Measurements from ENCODE around the gene NPL.

The NPL gene

GRCh38 chr1:182766050-182766449 lies 23.5 kb upstream of the NPL start:
- H3K27ac ChIP-seq (replicated peaks), result no peak overlapping the region
- H3K4me3 ChIP-seq (replicated peaks; ENCODE audit: insufficient read depth, low read length), result no peak overlapping the region
- no peaks in the 10 kb centered on the region for H3K27me3 ChIP-seq (ENCODE audit: insufficient read depth, poor library complexity, severe bottlenecking)
- no peak for DNase-seq (ENCODE audit: low read depth in 1 of 2, low spot score in 1 of 2)
- TF ChIP-seq GABPA (IDR thresholded peaks at IDR 0.05; ENCODE audit: low read depth) (no peak), POLR2AphosphoS5 (IDR thresholded peaks at IDR 0.05; ENCODE audit: low read depth) (no peak), CTCF (IDR thresholded peaks at IDR 0.05; ENCODE audit: insufficient read depth, low read length) (no peak), SPI1 (IDR thresholded peaks at IDR 0.05; ENCODE audit: borderline replicate concordance, low read depth) (no peak), REST (IDR thresholded peaks at IDR 0.05; ENCODE audit: insufficient replicate concordance, low read depth) (no peak)

- no peak for DNase-seq (ENCODE audit: low read depth in 1 of 2, low spot score in 1 of 2)
- H3K27me3 ChIP-seq (ENCODE audit: insufficient read depth, poor library complexity, severe bottlenecking), result no peaks in the 10 kb centered on the region
- H3K27ac ChIP-seq (replicated peaks), result no peak overlapping the region
- peak; percentile 40 for TF ChIP-seq REST (IDR thresholded peaks at IDR 0.05; ENCODE audit: insufficient replicate concordance, low read depth)
- no peak for TF ChIP-seq CTCF (IDR thresholded peaks at IDR 0.05; ENCODE audit: insufficient read depth, low read length)
- H3K4me3 ChIP-seq (replicated peaks; ENCODE audit: insufficient read depth, low read length), result no peak overlapping the region
Observed at GRCh38 chr1:182766881-182767645, 22.5 kb upstream of the NPL start.

- Histone ChIP-seq H3K4me3 (replicated peaks; ENCODE audit: insufficient read depth, low read length) (no peak overlapping the region), H3K27ac (replicated peaks) (no peak overlapping the region), H3K27me3 (ENCODE audit: insufficient read depth, poor library complexity, severe bottlenecking) (no peaks in the 10 kb centered on the region)
- TF ChIP-seq SPI1 (IDR thresholded peaks at IDR 0.05; ENCODE audit: borderline replicate concordance, low read depth) (no peak), CTCF (IDR thresholded peaks at IDR 0.05; ENCODE audit: insufficient read depth, low read length) (no peak), GABPA (IDR thresholded peaks at IDR 0.05; ENCODE audit: low read depth) (no peak), POLR2AphosphoS5 (IDR thresholded peaks at IDR 0.05; ENCODE audit: low read depth) (no peak), REST (IDR thresholded peaks at IDR 0.05; ENCODE audit: insufficient replicate concordance, low read depth) (no peak)
- DNase-seq (ENCODE audit: low read depth in 1 of 2, low spot score in 1 of 2), result no peak
Observed at GRCh38 chr1:182768963-182769362, 20.6 kb upstream of the NPL start.

All from HL-60 (cell line).